Measurements from ENCODE around the gene RPGRIP1L. TPM values are rescaled to one million over a fixed set of nuclear protein-coding genes. Genes with fewer than 3 reads are reported as not detected.

Gene RPGRIP1L
- total RNA-seq, 6 experiments from 2014 or later: 16.3 to 19.1 (median 18.4) TPM

GRCh38 chr16:53622315-53622714 lies 81.3 kb downstream of the RPGRIP1L start:
- H3K36me3 Mint-ChIP-seq (ENCODE audit: low read depth): no peaks in the 10 kb centered on the region; the same call in 1 of the 2 replicates
- no peaks in the 10 kb centered on the region for H3K27me3 Mint-ChIP-seq (ENCODE audit: insufficient read depth)
- no peak overlapping the region for H3K27ac Mint-ChIP-seq
- H3K4me3 Mint-ChIP-seq: no peak overlapping the region
- TF ChIP-seq CTCF (IDR thresholded peaks at IDR 0.05): no peak
- H3K9me3 Mint-ChIP-seq: no peaks in the 10 kb centered on the region
- no peak for DNase-seq
- no peaks in the 10 kb centered on the region for H3K4me1 Mint-ChIP-seq (ENCODE audit: low read depth)

- H3K9me3 Mint-ChIP-seq: no peaks in the 10 kb centered on the region
- no peaks in the 10 kb centered on the region for H3K36me3 Mint-ChIP-seq (ENCODE audit: low read depth)
- TF ChIP-seq CTCF (IDR thresholded peaks at IDR 0.05): no peak
- H3K4me3 Mint-ChIP-seq: no peak overlapping the region
- no peaks in the 10 kb centered on the region for H3K4me1 Mint-ChIP-seq (ENCODE audit: low read depth)
- H3K27me3 Mint-ChIP-seq (ENCODE audit: insufficient read depth): no peaks in the 10 kb centered on the region
- no peak for DNase-seq
- no peak overlapping the region for H3K27ac Mint-ChIP-seq
Measured at GRCh38 chr16:53620476-53620875, 83.2 kb downstream of the RPGRIP1L start.

- TF ChIP-seq CTCF (IDR thresholded peaks at IDR 0.05): no peak
- H3K36me3 Mint-ChIP-seq (ENCODE audit: low read depth): no peaks in the 10 kb centered on the region; the same call in 1 of the 2 replicates
- H3K4me1 Mint-ChIP-seq (ENCODE audit: low read depth): no peaks in the 10 kb centered on the region
- H3K4me3 Mint-ChIP-seq: no peak overlapping the region
- no peaks in the 10 kb centered on the region for H3K27me3 Mint-ChIP-seq (ENCODE audit: insufficient read depth)
- H3K27ac Mint-ChIP-seq: no peak overlapping the region
- no peaks in the 10 kb centered on the region for H3K9me3 Mint-ChIP-seq
- no peak for DNase-seq
Measured at GRCh38 chr16:53619235-53619634, 84.4 kb downstream of the RPGRIP1L start.

GRCh38 chr16:53614346-53614745 lies 89.3 kb downstream of the RPGRIP1L start:
- no peak for DNase-seq
- H3K27me3 Mint-ChIP-seq (ENCODE audit: insufficient read depth): no peaks in the 10 kb centered on the region
- H3K4me3 Mint-ChIP-seq: no peak overlapping the region
- no peaks in the 10 kb centered on the region for H3K4me1 Mint-ChIP-seq (ENCODE audit: low read depth)
- TF ChIP-seq CTCF (IDR thresholded peaks at IDR 0.05): no peak
- peaks cover 4% of the 10 kb centered on the region for H3K36me3 Mint-ChIP-seq (ENCODE audit: low read depth)
- no peak overlapping the region for H3K27ac Mint-ChIP-seq
- no peaks in the 10 kb centered on the region for H3K9me3 Mint-ChIP-seq

DNA sequence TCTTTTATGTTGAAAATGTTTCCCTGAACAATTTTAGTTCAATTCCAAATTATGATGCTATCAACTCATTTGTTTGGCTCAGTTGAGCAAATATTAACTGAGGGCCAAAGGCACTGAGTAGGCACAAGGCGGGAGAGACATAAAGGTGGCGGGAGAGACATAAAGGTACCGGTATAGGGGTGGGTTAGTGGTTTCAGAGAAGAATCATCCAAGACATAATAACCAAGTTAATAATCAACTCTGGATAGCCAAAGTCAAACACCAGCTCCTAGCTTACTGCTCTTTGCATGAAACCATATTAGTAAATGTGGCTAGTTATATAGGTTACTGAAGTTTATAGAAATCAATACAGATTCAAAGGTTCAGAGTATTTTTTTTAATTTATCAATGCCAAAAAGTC lies 91.7 kb downstream of the RPGRIP1L start:
- Mint-ChIP-seq H3K27me3 (ENCODE audit: insufficient read depth) (no peaks in the 10 kb centered on the region; the same call in 1 of the 2 replicates), H3K27ac (no peak overlapping the region), H3K4me3 (no peak overlapping the region), H3K4me1 (ENCODE audit: low read depth) (no peaks in the 10 kb centered on the region), H3K36me3 (ENCODE audit: low read depth) (peaks cover 4% of the 10 kb centered on the region), H3K9me3 (no peaks in the 10 kb centered on the region)
- TF ChIP-seq CTCF (IDR thresholded peaks at IDR 0.05): no peak
- no peak for DNase-seq

DNA sequence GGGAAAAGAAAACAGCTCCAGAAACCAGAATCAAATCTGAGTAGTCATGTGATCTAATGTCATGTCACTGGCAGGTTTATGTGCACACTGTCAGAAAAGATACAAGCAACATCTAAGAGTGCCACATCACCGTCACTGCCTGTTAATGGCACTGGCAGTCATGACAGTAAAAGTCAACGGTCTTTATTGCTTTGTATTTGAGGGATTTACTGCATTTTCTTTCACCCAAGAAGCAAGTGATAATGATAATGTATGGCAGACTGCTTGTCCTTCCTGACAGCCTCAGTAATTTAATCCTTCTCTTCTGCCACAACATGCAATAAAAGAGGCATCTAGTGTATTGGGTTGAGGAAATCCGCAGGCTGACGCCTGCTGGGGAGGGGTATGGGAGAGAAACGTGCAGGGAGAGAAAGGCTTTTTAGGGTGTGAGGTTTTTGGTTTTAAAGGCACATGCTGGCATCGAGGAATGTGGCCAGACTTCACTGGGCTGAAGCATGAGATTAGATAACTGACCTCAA lies 92.4 kb downstream of the RPGRIP1L start:
- Mint-ChIP-seq H3K9me3 (no peaks in the 10 kb centered on the region), H3K4me3 (no peak overlapping the region), H3K36me3 (ENCODE audit: low read depth) (peaks cover 4% of the 10 kb centered on the region), H3K27me3 (ENCODE audit: insufficient read depth) (no peaks in the 10 kb centered on the region; the same call in 1 of the 2 replicates), H3K4me1 (ENCODE audit: low read depth) (no peaks in the 10 kb centered on the region), H3K27ac (no peak overlapping the region)
- no peak for TF ChIP-seq CTCF (IDR thresholded peaks at IDR 0.05)
- DNase-seq: no peak

Measured in HFFc6 (cell line).